K562 (cell line): ENCODE results near the gene UNC119. TPM values are rescaled to one million over a fixed set of nuclear protein-coding genes. Genes with fewer than 3 reads are reported as not detected.

Experiments used
- ATAC-seq: fragments of 200-7000 bp; cut with Tn5 transposase; 3 replicates; pipeline ENCODE4 v1.9.1; 2020; ENCODE audit warnings: moderate library complexity
- BruUV-seq: library from RNA; stranded (reverse); fragments of 400-500 nt; replicated peaks from 2 replicates; lab custom pipeline; 2021; lab: Mats Ljungman, UMichigan
- CTCF ChIA-PET: fragments of 300-600 bp; formaldehyde crosslinking; extraction: SDS; loops from one replicate; lab custom pipeline; 2021; ENCODE audit warnings: low intra/inter-chr PET ratio; lab: Yijun Ruan, JAX
- POLR2A ChIA-PET: fragments of 300-600, 350-650 bp; sonication (Branson Sonifier 250); formaldehyde crosslinking; extraction: SDS; loops from one replicate; lab custom pipeline; 2021; ENCODE audit warnings: antibody characterized with exemption, inconsistent platforms; lab: Yijun Ruan, JAX
- DNase-seq, 4 experiments: peaks; one replicate each; pipeline versions ENCODE4 v3.0.0 to v3.0.0-alpha.2; 2011 to 2018; ENCODE audit warnings: low spot score in 3 of 4, mixed read lengths in 3 of 4; ENCODE audit errors: extremely low read depth in 1 of 4
- FAIRE-seq: peaks from 2 replicates; lab custom pipeline; 2011; peaks lifted over from hg19 to GRCh38; lab: Jason Lieb, UNC
- H2AFZ ChIP-seq: 2 replicates; pipeline ENCODE4 v1.6.0; 2011; ENCODE audit warnings: low read depth, low read length, control low read depth, inconsistent platforms
- H3K27ac ChIP-seq: fragments of 200-600 bp; 3 replicates; pipeline ENCODE4 v1.8.0; 2011; ENCODE audit warnings: low read depth, mild to moderate bottlenecking, control low read depth, inconsistent platforms, low read length, moderate library complexity, mixed read lengths; ENCODE audit errors: extremely low read depth
- H3K27me3 ChIP-seq, 2 experiments: fragments of 300-600 bp in 1 of 2; 2 replicates in 1 of 2; 3 replicates in 1 of 2; pipeline versions ENCODE4 v1.6.0 to v1.8.0; 2011; ENCODE audit warnings: inconsistent platforms in 2 of 2, low read length in 2 of 2, mild to moderate bottlenecking in 1 of 2, mixed read lengths in 1 of 2, moderate library complexity in 1 of 2; ENCODE audit not compliant: control insufficient read depth in 2 of 2, insufficient read depth in 2 of 2
- H3K36me3 ChIP-seq: fragments of 300-600 bp; 3 replicates; pipeline ENCODE4 v1.8.0; 2011; ENCODE audit warnings: mild to moderate bottlenecking, low read length, inconsistent platforms; ENCODE audit not compliant: control insufficient read depth, insufficient read depth
- H3K4me1 ChIP-seq, 2 experiments: fragments of 200-600 bp in 1 of 2; replicated peaks in 1 of 2; 2 replicates in 1 of 2; 3 replicates in 1 of 2; pipeline versions ENCODE4 v1.5.1 to v1.8.0; 2011; ENCODE audit warnings: inconsistent platforms in 2 of 2, low read length in 2 of 2, mild to moderate bottlenecking in 1 of 2, mixed read lengths in 1 of 2, moderate library complexity in 1 of 2; ENCODE audit not compliant: control insufficient read depth in 2 of 2, insufficient read depth in 2 of 2
- H3K4me2 ChIP-seq: 2 replicates; pipeline ENCODE4 v1.6.1; 2011; ENCODE audit warnings: low read length, control low read depth, inconsistent platforms, mixed read lengths; ENCODE audit not compliant: insufficient read depth
- H3K4me3 ChIP-seq: fragments of 200-600 bp; sonication (generic), shearing (Covaris generic); 2 replicates; pipeline ENCODE4 v1.5.1; 2016; ENCODE audit warnings: control low read depth, inconsistent platforms
- H3K79me2 ChIP-seq: fragments of 200-600 bp; 3 replicates; pipeline ENCODE4 v1.8.0; 2011; ENCODE audit warnings: low read length, inconsistent platforms; ENCODE audit not compliant: control insufficient read depth, insufficient read depth
- H3K9ac ChIP-seq, 2 experiments: 2 replicates each; pipeline versions ENCODE4 v1.6.0 to v1.6.1; 2011; ENCODE audit warnings: low read depth in 2 of 2, low read length in 2 of 2, control low read depth in 1 of 2, inconsistent platforms in 1 of 2, mild to moderate bottlenecking in 1 of 2, mixed read lengths in 1 of 2; ENCODE audit not compliant: insufficient read depth in 1 of 2
- H3K9me1 ChIP-seq: one replicate; pipeline ENCODE4 v1.6.0; 2011; ENCODE audit warnings: inconsistent platforms, mild to moderate bottlenecking, low read length, moderate library complexity; ENCODE audit not compliant: control insufficient read depth, insufficient read depth
- H3K9me3 ChIP-seq: replicated peaks from 2 replicates; pipeline ENCODE4 v1.5.1; 2011; ENCODE audit warnings: low read depth, low read length, inconsistent platforms; ENCODE audit not compliant: control insufficient read depth, insufficient read depth
- H4K20me1 ChIP-seq: replicated peaks from 2 replicates; pipeline ENCODE4 v1.6.1; 2011; ENCODE audit warnings: low read length, inconsistent platforms, mixed read lengths; ENCODE audit not compliant: control insufficient read depth, insufficient read depth
- AFF4 ChIP-seq: sonication (generic); formaldehyde crosslinking; IDR thresholded peaks from 2 replicates; pipeline ENCODE4 v1.8.0; 2023; ENCODE audit warnings: mild to moderate bottlenecking, missing genetic modification reagents
- ARID1B ChIP-seq: fragments of 450-650 bp; IDR thresholded peaks from 2 replicates; pipeline ENCODE4 v1.6.1; 2016; ENCODE audit warnings: antibody characterized with exemption, mild to moderate bottlenecking, inconsistent platforms
- ARID3B ChIP-seq: fragments of 250-450 bp; sonication (Bioruptor Pico); IDR thresholded peaks from 2 replicates; pipeline ENCODE4 v1.4.0; 2020; ENCODE audit warnings: borderline replicate concordance
- CHD1 ChIP-seq: fragments of 200-600 bp; sonication (generic); IDR thresholded peaks from one replicate; pipeline ENCODE4 v1.6.1; 2012; ENCODE audit warnings: mild to moderate bottlenecking, moderate library complexity, low read length, inconsistent platforms
- ETV1 ChIP-seq: fragments of 450-650 bp; conservative IDR thresholded peaks from 2 replicates; pipeline ENCODE4 v1.6.1; 2016; ENCODE audit warnings: missing genetic modification characterization, control low read depth, low read depth, missing compliant biosample characterization
- HIVEP1 ChIP-seq: fragments of 250-450 bp; sonication (Bioruptor Pico); IDR thresholded peaks from 2 replicates; pipeline ENCODE4 v1.4.0; 2020; ENCODE audit warnings: mild to moderate bottlenecking
- POLR3A ChIP-seq: IDR thresholded peaks from 2 replicates; pipeline ENCODE4 v1.6.1; 2011; ENCODE audit warnings: borderline replicate concordance, mild to moderate bottlenecking, moderate library complexity; ENCODE audit not compliant: insufficient read length, insufficient read depth; ENCODE audit errors: extremely low read depth
- PTBP1 ChIP-seq: fragments of 200-400 bp; formaldehyde crosslinking; IDR thresholded peaks from 2 replicates; pipeline ENCODE4 v1.6.1; 2017; ENCODE audit warnings: low read depth, low read length
- TAF7 ChIP-seq: fragments of 450-650 bp; IDR thresholded peaks from 2 replicates; pipeline ENCODE4 v1.6.1; 2016; ENCODE audit warnings: missing genetic modification characterization, missing compliant biosample characterization
- TFAM ChIP-seq: fragments of 250-450 bp; sonication (Bioruptor Pico); conservative IDR thresholded peaks from 2 replicates; pipeline ENCODE4 v1.5.0; 2021; ENCODE audit warnings: mild to moderate bottlenecking, moderate library complexity
- ZBTB8A ChIP-seq: fragments of 450-650 bp; IDR thresholded peaks from 2 replicates; pipeline ENCODE4 v1.6.1; 2018; ENCODE audit warnings: mild to moderate bottlenecking, moderate library complexity; ENCODE audit not compliant: partially characterized antibody
- ZNF511 ChIP-seq: sonication (generic); formaldehyde crosslinking; IDR thresholded peaks from 2 replicates; pipeline ENCODE4 v1.8.0; 2022; ENCODE audit warnings: mild to moderate bottlenecking, missing genetic modification reagents
- ZNF699 ChIP-seq: fragments of 250-450 bp; sonication (Bioruptor Pico); IDR thresholded peaks from 2 replicates; pipeline ENCODE4 v1.8.0; 2021; ENCODE audit warnings: mild to moderate bottlenecking, moderate library complexity; ENCODE audit not compliant: insufficient replicate concordance
- WGBS: fragments of 100-300 bp; shearing (Covaris generic); methylation state at CpG from one replicate; pipeline ENCODE4 v1.1.6; 2016; ENCODE audit warnings: low coverage, mixed read lengths; ENCODE audit not compliant: insufficient coverage; ENCODE audit errors: missing lambda C conversion rate; 5-methylcytosine and 5-hydroxymethylcytosine counted together
- in situ Hi-C: fragments of 300-500 bp; cut with MboI; formaldehyde crosslinking; loops from 4 replicates; pipeline ENCODE4 v1.15.0; 2018; ENCODE audit warnings: inconsistent platforms, mixed read lengths
- intact Hi-C: fragments of 100-400 bp; cut with micrococcal nuclease; formaldehyde crosslinking; loops from 2 replicates; pipeline ENCODE4 v1.14.2; 2022
- polyA plus RNA-seq, 8 experiments: library from polyadenylated mRNA; depleted of rRNA in 4 of 8; stranded (reverse) in 5 of 8; unstranded in 3 of 8; fragments of >200 nt; fragmentation: Nextera tagmentation in 2 of 8; fragmentation: Illumina TruSeq in 1 of 8; extraction: Ambion mirVana in 2 of 8; extraction: Trizol in 1 of 8; gene quantifications; 2 replicates each; pipeline versions ENCODE4 v1.2.1 to v1.2.3, GENCODE V29; 2011 to 2014; ENCODE audit warnings: inconsistent platforms in 1 of 8, missing spikeins in 1 of 8
- total RNA-seq, 7 experiments: library from RNA; depleted of rRNA in 6 of 7; stranded (reverse); fragments of >200 nt in 6 of 7; fragmentation: Illumina TruSeq in 2 of 7; extraction: Trizol in 2 of 7; gene quantifications; 2 replicates each; pipeline versions ENCODE4 v1.2.1 to v1.2.3, GENCODE V29; 2011 to 2021; ENCODE audit warnings: low replicate concordance in 1 of 7

The UNC119 gene
- total and polyA plus RNA-seq, 9 of the 15 experiments (the other 6 are each of a cell fraction or from before 2014, with no cell fraction given): 0.37 to 47.7 (median 16.3) TPM

GRCh38 chr17:28521311-28522085 is 30.9 kb downstream of the UNC119 start:
- no peaks in the 10 kb centered on the region for H4K20me1 ChIP-seq
- BruUV-seq: no TSS peak
- H2AFZ ChIP-seq: no peak overlapping the region
- TF ChIP-seq PTBP1 (no peak), ETV1 (tag) (no peak), TFAM (CRISPR knock-in tag) (no peak), TAF7 (no peak), ZBTB8A (no peak), HIVEP1 (CRISPR knock-in tag) (no peak), ZNF511 (CRISPR knock-in tag) (no peak), AFF4 (CRISPR knock-in tag) (no peak), CHD1 (no peak), ZNF699 (CRISPR knock-in tag) (no peak), ARID1B (no peak), POLR3A (no peak), ARID3B (CRISPR knock-in tag) (no peak)
- H3K27ac ChIP-seq: no peak overlapping the region
- ATAC-seq: no peak
- H3K79me2 ChIP-seq: no peaks in the 10 kb centered on the region
- no peak for DNase-seq
- no peak overlapping the region for H3K4me2 ChIP-seq
- in situ Hi-C loops (no loop called here), intact Hi-C loops (no loop called here)
- ChIA-PET CTCF (no interaction called here), POLR2A (interaction anchor here (0.9 to 1.7 kb wide), 2 partner anchors 9 to 12 kb away, joined by 3 to 7 read pairs; no protein-coding TSS in a partner anchor)
- 2% methylated on average over 17 of the region's 21 CpGs for WGBS
- H3K4me1 ChIP-seq: peaks cover 11 to 38% of the 10 kb centered on the region in 2 experiments; a peak in 4 of 5 replicates
- no peak for FAIRE-seq
- H3K4me3 ChIP-seq: no peak overlapping the region
- no peaks in the 10 kb centered on the region for H3K9me1 ChIP-seq
- H3K9ac ChIP-seq: 0 out of 4 replicates have a peak overlapping the region, but pooled peaks of 1 of the 2 experiments have one; percentile 16
- peaks cover 3 to 25% of the 10 kb centered on the region in 2 experiments; a peak in 3 of 5 replicates for H3K27me3 ChIP-seq
- H3K9me3 ChIP-seq: 0 out of 2 replicates have a peak, but pooled peaks cover under 1% of the 10 kb centered on the region
- no peaks in the 10 kb centered on the region for H3K36me3 ChIP-seq
